ENCODE data around the gene GRAMD2A.

The GRAMD2A gene

DNA sequence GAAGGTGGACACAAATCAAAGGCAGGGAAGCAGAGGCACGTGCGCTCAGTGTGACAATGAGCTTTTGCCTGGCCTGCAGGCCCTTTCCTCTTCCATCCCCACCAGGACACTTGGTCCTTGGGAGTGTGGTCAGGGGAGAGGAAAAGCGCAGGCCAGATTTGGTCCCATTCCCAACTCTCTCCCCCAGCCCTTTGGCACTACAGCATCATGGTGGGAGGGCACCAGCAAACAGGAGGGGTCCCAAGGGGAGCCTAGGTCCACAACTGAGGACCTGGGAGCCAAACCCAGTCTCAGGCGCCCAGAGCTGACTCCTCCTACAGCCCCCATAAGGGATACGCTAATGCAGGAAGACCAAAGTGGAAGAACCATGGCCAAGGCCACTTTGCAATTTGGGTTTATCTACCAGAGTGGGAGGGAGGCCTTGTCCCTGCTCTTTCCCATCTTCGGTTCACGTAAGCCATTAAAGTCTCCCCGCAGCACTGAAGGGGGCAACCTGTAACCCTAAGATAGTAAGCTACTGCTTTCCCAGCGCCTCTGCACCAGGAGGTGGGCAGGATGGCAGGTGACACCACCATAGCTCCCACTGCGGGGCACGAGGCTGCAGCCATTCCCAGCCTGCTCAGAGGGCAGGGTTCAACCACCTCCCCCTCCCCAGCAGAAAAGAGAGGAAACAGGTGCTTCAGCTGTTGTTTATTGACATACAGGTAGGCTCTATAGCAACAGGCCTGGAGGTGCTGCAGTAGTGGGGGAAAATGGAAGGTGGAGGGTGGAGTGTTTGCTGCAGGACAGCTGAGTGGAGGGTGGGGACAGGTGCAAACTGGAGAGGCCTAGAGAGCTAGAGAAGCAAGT lies 993 bp upstream of the GRAMD2A start:
- TF ChIP-seq, protein P1, sequence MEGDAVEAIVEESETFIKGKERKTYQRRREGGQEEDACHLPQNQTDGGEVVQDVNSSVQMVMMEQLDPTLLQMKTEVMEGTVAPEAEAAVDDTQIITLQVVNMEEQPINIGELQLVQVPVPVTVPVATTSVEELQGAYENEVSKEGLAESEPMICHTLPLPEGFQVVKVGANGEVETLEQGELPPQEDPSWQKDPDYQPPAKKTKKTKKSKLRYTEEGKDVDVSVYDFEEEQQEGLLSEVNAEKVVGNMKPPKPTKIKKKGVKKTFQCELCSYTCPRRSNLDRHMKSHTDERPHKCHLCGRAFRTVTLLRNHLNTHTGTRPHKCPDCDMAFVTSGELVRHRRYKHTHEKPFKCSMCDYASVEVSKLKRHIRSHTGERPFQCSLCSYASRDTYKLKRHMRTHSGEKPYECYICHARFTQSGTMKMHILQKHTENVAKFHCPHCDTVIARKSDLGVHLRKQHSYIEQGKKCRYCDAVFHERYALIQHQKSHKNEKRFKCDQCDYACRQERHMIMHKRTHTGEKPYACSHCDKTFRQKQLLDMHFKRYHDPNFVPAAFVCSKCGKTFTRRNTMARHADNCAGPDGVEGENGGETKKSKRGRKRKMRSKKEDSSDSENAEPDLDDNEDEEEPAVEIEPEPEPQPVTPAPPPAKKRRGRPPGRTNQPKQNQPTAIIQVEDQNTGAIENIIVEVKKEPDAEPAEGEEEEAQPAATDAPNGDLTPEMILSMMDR (conservative IDR thresholded peaks at IDR 0.05; ENCODE audit: low read depth, low read length), result no peak
- H3K4me3 ChIP-seq (ENCODE audit: low read length), result no peak overlapping the region
- DNase-seq (ENCODE audit: low read depth), result no peak

DNA sequence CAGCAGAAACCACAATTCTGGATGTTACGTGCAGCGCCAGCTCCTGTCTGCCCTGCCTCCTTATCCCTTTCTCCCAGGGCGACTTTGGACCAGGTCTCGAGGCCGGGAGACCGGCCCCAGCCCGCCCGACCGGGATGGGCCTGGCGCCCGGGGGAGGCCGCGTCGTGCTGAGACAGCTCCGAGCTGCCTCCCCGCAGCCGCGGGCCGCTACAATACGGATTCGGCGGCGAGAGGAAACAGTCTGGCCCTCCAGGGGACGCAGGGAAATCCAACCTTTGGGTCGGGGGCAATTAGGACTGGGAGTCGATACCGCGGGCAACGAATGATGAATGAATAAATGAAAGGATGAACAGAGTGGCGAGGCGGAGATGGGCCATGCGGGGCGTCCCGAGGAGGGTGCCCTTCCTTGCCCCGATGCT lies 537 bp downstream of the GRAMD2A start:
- peak overlapping the region; percentile 43 for H3K4me3 ChIP-seq (ENCODE audit: low read length)
- TF ChIP-seq, protein P1 (conservative IDR thresholded peaks at IDR 0.05; ENCODE audit: low read depth, low read length), result no peak
- DNase-seq (ENCODE audit: low read depth), result no peak

DNA sequence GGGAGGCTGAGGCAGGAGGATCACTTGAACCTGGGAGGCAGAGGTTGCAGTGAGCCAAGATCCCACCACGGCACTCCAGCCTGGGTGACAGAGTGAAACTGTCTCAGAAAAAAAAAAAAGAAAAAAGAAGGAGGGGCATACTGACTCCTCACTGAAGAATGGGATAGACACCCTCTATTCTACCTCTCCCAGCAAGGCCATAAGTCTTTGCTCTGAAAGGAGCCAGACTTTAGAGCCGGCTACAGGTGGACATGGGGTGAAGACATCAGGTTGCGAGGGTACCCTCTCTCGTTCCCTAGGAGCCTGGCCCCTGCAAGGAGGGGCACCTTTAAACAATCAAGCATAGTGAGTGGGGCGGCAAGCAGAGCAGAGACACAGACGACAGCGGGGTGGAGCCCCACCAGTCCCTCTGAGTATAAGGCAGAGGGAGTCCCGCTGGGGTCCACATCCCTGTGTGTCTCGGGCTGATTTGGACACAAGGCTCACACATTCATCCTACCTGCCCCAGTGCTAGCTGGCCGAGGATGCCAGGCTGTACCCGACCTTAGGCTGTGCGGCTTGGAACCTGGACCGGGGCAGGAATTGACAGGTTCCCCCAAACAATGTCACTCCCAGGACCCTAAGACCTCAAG lies 1.1 kb downstream of the GRAMD2A start:
- TF ChIP-seq, protein P1 (conservative IDR thresholded peaks at IDR 0.05; ENCODE audit: low read depth, low read length), result no peak
- no peak overlapping the region for H3K4me3 ChIP-seq (ENCODE audit: low read length)
- no peak for DNase-seq (ENCODE audit: low read depth)

DNA sequence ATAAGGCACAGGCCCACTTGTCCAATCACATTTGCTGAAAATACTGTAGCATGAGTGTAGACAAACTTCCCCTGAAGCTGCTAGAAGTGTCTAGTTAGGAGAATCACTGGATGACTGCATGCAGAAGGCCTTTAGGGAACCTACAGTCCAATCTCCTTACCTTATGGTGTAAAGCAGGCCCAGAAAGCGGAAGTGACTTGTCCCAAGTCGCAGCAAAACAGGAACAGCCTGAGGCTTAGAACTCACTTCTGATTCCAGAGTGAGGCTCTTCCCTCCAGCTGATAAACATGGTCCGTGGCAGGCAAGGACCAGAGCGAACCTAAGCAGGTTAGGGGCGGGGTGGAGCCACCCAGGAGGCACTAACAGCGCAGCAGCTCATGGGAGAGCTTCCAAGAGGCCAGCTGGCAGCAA lies 2.5 kb downstream of the GRAMD2A start:
- no peak for DNase-seq (ENCODE audit: low read depth)
- no peak overlapping the region for H3K4me3 ChIP-seq (ENCODE audit: low read length)
- TF ChIP-seq, protein P1 (conservative IDR thresholded peaks at IDR 0.05; ENCODE audit: low read depth, low read length), result no peak

DNA sequence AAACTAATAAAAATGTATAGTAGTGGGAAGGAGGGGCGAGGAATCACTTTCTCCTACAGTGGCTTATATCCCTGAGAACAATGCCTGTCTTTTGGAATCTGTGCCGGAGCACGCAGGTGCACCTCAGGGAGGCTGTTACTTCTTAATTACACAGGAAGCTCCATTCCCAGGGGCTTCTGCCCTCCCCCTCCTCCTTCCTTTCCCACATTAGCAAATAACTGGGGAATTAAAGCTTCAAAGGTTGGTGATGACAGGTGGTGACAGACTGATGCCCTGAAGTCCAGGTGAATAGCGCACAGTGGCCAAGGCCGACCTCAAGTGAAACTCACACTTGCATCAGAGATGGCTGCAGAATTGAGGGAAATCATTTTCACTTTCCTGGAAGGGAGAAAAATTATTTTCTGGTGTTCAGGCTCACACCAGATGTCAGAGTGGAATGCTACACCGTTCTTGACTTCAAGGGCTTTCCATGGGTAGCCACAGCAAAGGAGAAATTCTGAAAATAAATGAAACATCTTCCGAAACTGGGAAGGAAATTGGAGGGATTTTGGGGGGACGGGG lies 3.7 kb downstream of the GRAMD2A start:
- DNase-seq (ENCODE audit: low read depth), result no peak
- TF ChIP-seq, protein P1 (conservative IDR thresholded peaks at IDR 0.05; ENCODE audit: low read depth, low read length), result no peak
- no peak overlapping the region for H3K4me3 ChIP-seq (ENCODE audit: low read length)

DNA sequence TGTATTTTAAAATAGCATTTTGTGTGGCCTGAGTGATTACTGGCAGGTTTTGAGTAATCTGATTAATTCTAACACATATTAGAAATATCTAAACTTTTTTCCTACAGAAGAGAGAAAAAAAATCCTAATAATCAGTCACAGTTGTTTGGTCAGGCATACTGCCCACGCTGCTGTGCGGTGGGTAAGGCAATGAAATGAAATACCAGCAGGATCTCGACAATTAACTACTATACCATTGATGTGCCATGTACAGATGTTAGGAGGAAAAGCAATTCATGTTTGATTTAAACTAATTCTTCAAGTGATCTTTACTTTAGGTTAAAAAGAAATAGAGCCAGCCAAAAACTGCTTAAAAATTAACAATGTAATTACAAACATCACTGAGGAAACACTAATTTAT lies 5.2 kb downstream of the GRAMD2A start:
- no peak overlapping the region for H3K4me3 ChIP-seq (ENCODE audit: low read length)
- no peak for DNase-seq (ENCODE audit: low read depth)
- TF ChIP-seq, protein P1 (conservative IDR thresholded peaks at IDR 0.05; ENCODE audit: low read depth, low read length), result no peak
